NCI-H2227 (cell line): ENCODE measurements around the gene ACOT9.
"Not testable (repeated sequence)": the region's sequence is repeated elsewhere in the genome, so short reads cannot be mapped to it uniquely, and the experiment has no call there.

ENCODE experiments used
- DNase-seq: peaks from one replicate; lab custom pipeline; 2025; ENCODE audit not compliant: unreplicated experiment; lab: John Stamatoyannopoulos, UW

The ACOT9 gene

GRCh38 chrX:23699636-23700194, 43.4 kb downstream of the ACOT9 start:
- peak; percentile 52 for DNase-seq

DNA sequence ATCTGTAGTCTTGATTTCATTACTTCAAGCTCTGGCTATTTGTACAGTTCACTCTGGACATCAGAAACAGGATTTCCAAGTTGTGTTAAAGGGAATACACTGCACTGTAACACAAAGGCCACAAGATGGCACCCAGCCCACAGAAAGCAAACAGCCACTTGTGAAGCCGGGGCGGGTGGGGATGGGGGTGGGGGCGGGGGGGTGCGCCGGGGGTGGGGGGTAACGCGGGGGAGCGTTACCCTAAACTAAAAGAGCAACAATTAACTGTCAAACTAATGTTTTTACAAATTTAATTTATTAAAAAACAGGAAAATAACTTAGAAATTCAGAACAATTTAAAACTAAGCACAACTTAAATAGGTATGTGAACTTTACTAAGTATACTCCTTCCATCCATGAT, 48.5 kb downstream of the ACOT9 start:
- DNase-seq, result peak; percentile 70

DNA sequence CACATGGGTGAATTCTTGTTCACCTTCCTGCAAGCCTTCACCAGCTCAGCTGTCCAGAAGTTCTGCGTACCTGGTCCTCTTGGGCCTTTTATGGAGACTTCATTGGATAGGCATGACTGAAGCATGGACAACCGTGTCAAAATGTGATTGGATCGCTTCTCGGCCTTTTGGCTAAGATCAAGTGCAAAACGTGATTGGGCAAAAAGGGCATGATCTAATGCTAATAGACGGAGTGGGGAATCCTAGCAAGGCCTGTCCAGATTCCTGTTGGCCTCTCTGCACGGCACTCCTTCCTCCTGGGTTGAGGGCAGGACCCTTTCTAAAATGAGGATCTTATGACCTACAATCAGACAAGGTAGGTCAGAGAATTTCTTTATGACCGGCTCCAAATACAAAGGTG, 50.9 kb downstream of the ACOT9 start:
- no peak for DNase-seq

- DNase-seq, result not testable (repeated sequence)
Observed at GRCh38 chrX:23676486-23676885, 66.6 kb downstream of the ACOT9 start.

DNA sequence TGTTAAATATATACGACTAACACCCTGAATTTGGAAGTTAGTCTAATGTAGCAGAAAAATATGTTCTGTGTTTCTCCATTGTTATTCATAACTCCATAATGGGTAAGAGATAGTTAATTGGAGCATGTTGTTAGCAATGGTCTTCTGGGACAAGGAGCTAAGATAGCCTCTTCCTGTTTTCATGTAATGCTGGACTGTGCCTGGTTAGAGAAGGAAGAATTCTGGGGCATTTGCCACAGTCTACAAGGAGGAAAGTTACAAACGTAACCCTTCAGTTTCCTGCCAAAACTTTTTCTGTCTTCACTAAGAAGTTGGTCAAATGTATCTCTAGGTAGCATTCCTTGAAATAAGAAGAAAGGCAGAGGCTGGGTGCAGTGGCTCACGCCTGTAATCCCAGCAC, 70.0 kb downstream of the ACOT9 start:
- DNase-seq, result no peak

- DNase-seq, result no peak
Observed at GRCh38 chrX:23670528-23670927, 72.5 kb downstream of the ACOT9 start.

DNA sequence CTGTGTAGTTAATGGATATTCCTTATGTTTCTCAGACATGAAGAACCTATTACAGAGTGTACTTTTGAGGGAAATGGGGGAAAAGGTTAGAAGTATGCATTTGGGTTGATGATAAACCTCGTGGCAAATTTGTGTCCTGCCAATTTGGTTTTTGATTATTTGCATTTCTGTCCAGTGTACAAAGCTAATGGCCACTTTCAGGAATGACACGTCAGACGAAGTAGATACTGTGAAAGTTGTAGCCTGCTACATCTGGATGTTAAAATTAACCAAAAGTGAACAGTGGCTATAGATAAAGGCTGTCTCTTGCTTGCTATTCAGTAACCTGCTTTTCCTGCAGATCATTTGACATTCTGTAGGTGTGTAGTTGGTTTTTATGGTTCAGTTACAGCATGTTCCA, 74.7 kb downstream of the ACOT9 start:
- DNase-seq, result no peak

- peak; percentile 95 for DNase-seq
Observed at GRCh38 chrX:23667239-23668177, 75.6 kb downstream of the ACOT9 start, which contains the start of gene PRDX4. Gene PRDX4 (plus strand): TSS chrX:23667493. CDS start chrX:23667571, 78 bp downstream.

DNA sequence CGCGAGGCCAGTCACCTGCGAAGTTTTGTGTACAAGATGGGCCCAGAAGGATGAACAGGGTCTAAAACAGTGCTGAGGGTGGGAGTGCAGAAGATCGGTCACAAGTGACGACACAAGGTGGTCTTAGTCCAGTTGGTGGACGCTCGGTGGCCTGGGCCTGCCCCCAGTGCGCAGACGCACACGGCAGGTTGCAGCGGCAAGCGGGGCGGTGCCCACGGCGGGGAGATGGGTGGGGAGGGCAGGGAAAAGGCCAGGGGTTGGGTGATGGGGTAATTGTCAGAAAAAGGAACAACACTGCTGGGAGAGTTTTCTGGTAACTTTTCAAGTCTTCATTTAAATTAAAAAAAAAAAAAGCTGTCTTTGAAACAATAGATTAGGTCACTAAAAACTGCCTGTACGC, 76.8 kb downstream of the ACOT9 start:
- no peak for DNase-seq

GRCh38 chrX:23664496-23664895, 78.6 kb downstream of the ACOT9 start:
- no peak for DNase-seq

DNA sequence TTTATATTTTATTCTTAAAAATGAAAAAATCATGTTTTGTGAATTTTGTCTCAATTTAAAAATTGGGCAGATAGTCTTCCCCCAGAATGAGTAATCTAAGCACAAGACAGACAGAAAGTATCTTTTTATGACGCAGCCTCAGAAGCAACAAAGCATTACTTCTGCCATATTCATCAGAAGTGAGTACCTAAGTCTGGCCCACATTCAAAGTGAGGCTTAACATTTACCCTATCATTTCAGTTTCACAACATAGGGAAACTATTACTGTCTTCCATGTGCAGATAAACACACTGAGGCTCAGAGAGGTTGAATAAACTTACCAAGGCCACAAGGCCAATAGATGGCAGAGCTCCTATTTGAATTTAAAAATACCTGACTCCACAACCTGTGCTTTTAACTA, 80.2 kb downstream of the ACOT9 start:
- DNase-seq, result no peak

GRCh38 chrX:23662187-23662586, 80.9 kb downstream of the ACOT9 start:
- no peak for DNase-seq

DNA sequence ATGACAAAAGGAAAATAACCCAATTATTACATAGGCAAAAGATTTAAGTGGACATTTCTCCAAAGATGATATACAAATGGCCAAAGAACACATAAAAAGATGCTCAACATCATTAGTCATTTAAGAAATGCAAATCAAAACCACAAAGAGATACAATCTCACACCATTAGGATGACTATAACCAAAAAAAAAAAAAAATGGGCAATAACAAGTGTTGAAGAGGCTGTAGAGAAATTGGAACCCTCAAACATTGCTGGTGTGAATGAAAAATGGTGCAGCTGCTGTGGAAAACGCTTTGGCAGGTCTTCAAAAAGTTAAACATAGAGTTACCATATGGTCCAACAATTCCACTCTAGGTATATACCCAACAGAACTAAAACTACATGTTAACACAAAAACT, 81.4 kb downstream of the ACOT9 start:
- no peak for DNase-seq

DNA sequence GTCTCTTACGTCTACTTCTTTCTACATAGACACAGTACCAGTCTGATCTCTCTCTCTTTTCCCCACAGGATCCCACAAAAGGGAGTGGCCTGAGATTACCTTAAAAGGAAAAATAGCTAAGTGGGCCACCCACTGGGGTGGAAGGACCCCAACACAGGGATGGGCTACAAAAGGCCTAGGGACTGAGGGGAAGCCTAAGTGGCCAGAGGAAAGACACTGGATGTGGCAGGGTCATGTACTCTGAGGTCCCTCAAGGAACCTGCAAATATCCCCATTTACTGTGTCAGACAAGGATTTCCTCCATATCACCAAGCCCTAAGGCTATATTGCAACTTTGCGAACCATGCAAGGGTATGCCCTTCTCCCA, 82.3 kb downstream of the ACOT9 start:
- DNase-seq, result no peak

DNA sequence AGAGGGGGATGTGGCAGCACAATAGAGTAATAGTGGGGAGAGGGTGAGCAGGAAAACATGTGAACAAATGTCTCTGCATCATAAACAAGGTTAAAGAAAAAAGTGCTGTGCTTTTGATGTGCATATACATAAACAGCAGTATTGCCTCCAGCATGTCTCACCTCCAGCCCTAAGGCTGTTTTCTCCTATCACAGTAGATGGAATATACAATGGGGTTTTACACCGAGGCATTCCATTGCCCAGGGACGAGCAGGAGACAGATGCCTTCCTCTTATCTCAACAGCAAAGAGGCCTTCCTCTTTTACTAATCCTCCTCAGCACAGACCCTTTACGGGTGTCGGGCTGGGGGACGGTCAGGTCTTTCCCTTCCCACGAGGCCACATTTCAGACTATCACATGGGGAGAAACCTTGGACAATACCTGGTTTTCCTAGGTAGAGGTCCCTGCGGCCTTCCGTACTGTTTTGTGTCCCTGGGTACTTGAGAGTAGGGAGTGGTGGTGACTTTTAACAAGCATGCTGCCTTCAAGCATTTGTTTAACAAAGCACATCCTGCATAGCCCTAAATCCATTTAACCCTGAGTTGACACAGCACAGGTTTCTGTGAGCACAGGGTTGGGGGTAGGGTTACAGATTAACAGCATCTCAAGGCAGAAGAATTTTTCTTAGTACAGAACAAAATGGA, 82.9 kb downstream of the ACOT9 start:
- DNase-seq, result not testable (repeated sequence)

DNA sequence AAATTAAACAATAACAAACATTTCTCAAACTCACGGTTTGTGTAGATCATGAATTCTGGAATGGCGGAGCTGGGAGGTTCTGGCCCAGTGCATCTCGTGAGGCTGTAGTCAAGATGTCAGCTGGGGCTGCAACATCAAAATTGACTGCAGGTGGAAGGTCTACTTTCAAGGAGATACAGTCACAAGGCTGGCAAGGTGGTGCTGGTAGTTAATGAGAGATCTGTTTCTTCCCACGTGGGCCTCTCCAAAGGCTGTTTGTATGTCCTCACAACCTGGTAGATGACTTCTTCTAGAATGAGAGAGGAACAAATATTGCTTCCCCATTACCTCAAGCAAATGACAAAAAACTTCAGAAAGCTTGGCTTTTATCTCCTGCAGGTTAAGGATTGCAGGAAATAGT, 83.7 kb downstream of the ACOT9 start:
- no peak for DNase-seq

- no peak for DNase-seq
Observed at GRCh38 chrX:23656684-23657083, 86.4 kb downstream of the ACOT9 start.

GRCh38 chrX:23656091-23656490, 87.0 kb downstream of the ACOT9 start:
- no peak for DNase-seq
